Colonic mucosa (tissue), 4 donors: ENCODE data around the gene FES. TPM values are rescaled to one million over a fixed set of nuclear protein-coding genes. Genes with fewer than 3 reads are reported as not detected.

Experiments
- DNase-seq: peaks from one replicate; pipeline ENCODE4 v3.0.0-alpha.2; 2020
- H3K27ac ChIP-seq: fragments of 200-600 bp; one replicate; pipeline ENCODE4 v1.8.0; 2021
- H3K27me3 ChIP-seq: fragments of 200-600 bp; one replicate; pipeline ENCODE4 v1.8.0; 2021
- H3K36me3 ChIP-seq: fragments of 200-600 bp; one replicate; pipeline ENCODE4 v1.8.0; 2021
- H3K4me1 ChIP-seq: fragments of 200-600 bp; one replicate; pipeline ENCODE4 v1.8.0; 2021; ENCODE audit warnings: mild to moderate bottlenecking
- H3K4me3 ChIP-seq: fragments of 200-600 bp; one replicate; pipeline ENCODE4 v1.8.0; 2021
- H3K9ac ChIP-seq, 2 donors: one replicate each; pipeline ENCODE4 v1.7.0; 2013; ENCODE audit warnings: control low read depth in 2 of 2, low read depth in 2 of 2, low read length in 2 of 2
- H3K9me3 ChIP-seq: fragments of 200-600 bp; one replicate; pipeline ENCODE4 v1.8.0; 2021
- CTCF ChIP-seq: fragments of 200-600 bp; IDR thresholded peaks from one replicate; pipeline ENCODE4 v1.8.0; 2022; ENCODE audit warnings: antibody characterized with exemption, mild to moderate bottlenecking
- intact Hi-C: fragments of 100-400 bp; cut with DNase I; formaldehyde crosslinking; loops from one replicate; pipeline ENCODE4 v1.14.1; 2022
- total RNA-seq, 2 donors: library from RNA; stranded (reverse); fragmentation: NEBNext Ultra II Directional in 1 of 2; extraction: Animal tissue kit (Norgen Biotek cat#: 25700) in 1 of 2; gene quantifications; one replicate each; pipeline ENCODE4 v1.2.1, GENCODE V29; 2021
- donor health status: healthy.
- donor health status: DM: no; HTN: no; CAD: no.
- donor health status: DM: no; HTN: no; CAD: no.

Gene FES
- total RNA-seq, 2 donors from 2014 or later: 6.5 to 8.8 TPM

- Histone ChIP-seq H3K27me3 (no peaks in the 10 kb centered on the region), H3K27ac (peak overlapping the region; percentile 96), H3K4me3 (peak overlapping the region; percentile 57), H3K9ac (peak overlapping the region; percentile 80 to 88), H3K4me1 (peaks cover 16% of the 10 kb centered on the region), H3K9me3 (no peaks in the 10 kb centered on the region), H3K36me3 (no peaks in the 10 kb centered on the region)
- TF ChIP-seq CTCF: peak; percentile 27
- DNase-seq: no peak
- intact Hi-C loops: no loop called here
These were observed 48.3 kb downstream of the FES start for GRCh38 chr15:90932660-90932991.

GRCh38 chr15:90933301-90933700, 49.0 kb downstream of the FES start:
- no peak for TF ChIP-seq CTCF
- Histone ChIP-seq H3K36me3 (no peaks in the 10 kb centered on the region), H3K4me3 (no peak overlapping the region), H3K9me3 (no peaks in the 10 kb centered on the region), H3K27me3 (no peaks in the 10 kb centered on the region), H3K4me1 (peaks cover 16% of the 10 kb centered on the region), H3K9ac (no peak overlapping the region), H3K27ac (no peak overlapping the region)
- no peak for DNase-seq
- intact Hi-C loops: no loop called here

GRCh38 chr15:90934256-90934948, 50.1 kb downstream of the FES start:
- Histone ChIP-seq H3K27me3 (no peaks in the 10 kb centered on the region), H3K9me3 (no peaks in the 10 kb centered on the region), H3K4me1 (peaks cover 16% of the 10 kb centered on the region), H3K27ac (peak overlapping the region; percentile 86), H3K4me3 (peak overlapping the region; percentile 76), H3K9ac (peak overlapping the region; percentile 73 to 82), H3K36me3 (no peaks in the 10 kb centered on the region)
- intact Hi-C loops: no loop called here
- DNase-seq: peak; percentile 95
- peak; percentile 88 for TF ChIP-seq CTCF

GRCh38 chr15:90934949-90935751, 50.8 kb downstream of the FES start, which contains the start of gene UNC45A:
Gene UNC45A (plus strand): TSS chr15:90935285. CDS start chr15:90935325, 40 bp downstream.
- peak; percentile 98 for DNase-seq
- Histone ChIP-seq H3K4me3 (peak within 1 kb of the TSS; percentile 76), H3K9ac (peak within 1 kb of the TSS; percentile 73 to 82), H3K27ac (peak within 1 kb of the TSS; percentile 86), H3K4me1 (peaks cover 16% of the 10 kb centered on the region), H3K9me3 (no peaks in the 10 kb centered on the region), H3K36me3 (peaks cover under 1% of the 10 kb centered on the region), H3K27me3 (no peaks in the 10 kb centered on the region)
- TF ChIP-seq CTCF: no peak
- intact Hi-C loops: no loop called here

GRCh38 chr15:90936823-90937222, 52.5 kb downstream of the FES start:
- Histone ChIP-seq H3K9ac (no peak overlapping the region), H3K27me3 (no peaks in the 10 kb centered on the region), H3K27ac (no peak overlapping the region), H3K36me3 (peaks cover 15% of the 10 kb centered on the region), H3K4me1 (peaks cover 16% of the 10 kb centered on the region), H3K4me3 (no peak overlapping the region), H3K9me3 (no peaks in the 10 kb centered on the region)
- no peak for DNase-seq
- TF ChIP-seq CTCF: no peak
- intact Hi-C loops: no loop called here
